ENCODE measurements around the gene SPESP1. TPM values are rescaled to one million over a fixed set of nuclear protein-coding genes. Genes with fewer than 3 reads are reported as not detected.
"Not testable (repeated sequence)": the region's sequence is repeated elsewhere in the genome, so short reads cannot be mapped to it uniquely, and the experiment has no call there.

SPESP1 gene
- polyA plus RNA-seq, 1 of the 3 experiments (the other 2 are of a cell fraction) = not detected

DNA sequence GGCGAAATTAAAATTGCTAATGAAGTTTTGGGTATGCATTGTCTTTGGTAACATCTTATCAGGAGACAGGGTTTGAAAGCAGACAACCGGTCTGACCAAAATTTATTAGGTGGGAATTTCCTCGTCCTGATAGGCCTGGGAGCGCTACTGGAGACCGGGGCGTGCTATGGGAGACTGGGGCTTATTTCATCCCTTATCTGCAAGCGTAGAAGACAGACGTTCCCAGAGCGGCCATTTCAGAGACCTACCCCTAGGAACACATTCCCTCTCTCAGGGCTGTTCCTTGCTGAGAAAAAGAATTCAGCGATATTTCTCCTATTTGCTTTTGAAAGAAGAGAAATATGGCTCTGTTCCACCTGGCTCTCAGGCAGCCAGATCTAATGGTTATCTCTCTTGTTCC, 47.1 kb downstream of the SPESP1 start:
- H3K36me3 ChIP-seq (replicated peaks in 1 of 2; ENCODE audit: control insufficient read depth in 1 of 2, insufficient read depth in 2 of 2, low read length in 1 of 2); H3K27me3 ChIP-seq (ENCODE audit: insufficient read depth); H3K4me3 ChIP-seq (ENCODE audit: low read depth in 2 of 2, low read length in 1 of 2); DNase-seq; H4K20me1 ChIP-seq (ENCODE audit: insufficient read depth); H3K27ac ChIP-seq (ENCODE audit: low read depth in 2 of 2, low read length in 1 of 2); H3K4me1 ChIP-seq (ENCODE audit: control insufficient read depth in 1 of 2, insufficient read depth in 2 of 2, low read depth in 1 of 2, low read length in 1 of 2); H3F3A ChIP-seq (replicated peaks; ENCODE audit: insufficient read depth); H3K4me2 ChIP-seq; H3K9me2 ChIP-seq; POLR2A ChIA-PET; H3K9ac ChIP-seq; H3K79me2 ChIP-seq (ENCODE audit: insufficient read depth); H3K9me3 ChIP-seq; H2AFZ ChIP-seq (ENCODE audit: low read depth): not testable (repeated sequence)
- WGBS (ENCODE audit: low lambda C conversion rate) = 50% methylated on average over 10 of the region's 10 CpGs
- CTCF ChIA-PET = interaction anchor here (0.6 kb wide), 1 partner anchor 1447 kb away, joined by 3 read pairs; no protein-coding TSS in a partner anchor

DNA sequence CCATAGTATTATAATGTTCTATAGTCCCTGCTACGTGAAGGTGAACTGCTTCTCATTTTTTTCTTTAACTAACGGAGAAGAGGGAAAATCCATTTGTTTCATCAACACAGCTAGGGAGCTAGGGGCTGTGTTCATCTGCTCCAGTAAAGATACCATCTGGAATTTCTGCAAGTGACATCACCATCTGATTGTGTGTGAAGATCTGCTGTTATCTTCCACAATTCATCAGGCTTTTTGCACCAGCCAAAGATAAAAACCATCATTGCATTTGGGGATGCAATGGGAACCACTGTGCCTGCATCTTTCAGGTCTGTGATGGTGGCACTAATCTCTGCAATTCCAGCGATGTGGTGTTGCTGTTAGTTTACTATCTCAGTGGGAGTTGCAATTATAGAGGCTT, 48.7 kb downstream of the SPESP1 start:
- Histone ChIP-seq H3K27me3 (ENCODE audit: insufficient read depth) (no peaks in the 10 kb centered on the region), H3K9me3 (no peaks in the 10 kb centered on the region), H3K4me3 (ENCODE audit: low read depth in 2 of 2, low read length in 1 of 2) (no peak overlapping the region), H2AFZ (ENCODE audit: low read depth) (no peak overlapping the region), H3K4me2 (no peak overlapping the region), H3K36me3 (replicated peaks in 1 of 2; ENCODE audit: control insufficient read depth in 1 of 2, insufficient read depth in 2 of 2, low read length in 1 of 2) (no peaks in the 10 kb centered on the region), H3F3A (replicated peaks; ENCODE audit: insufficient read depth) (no peaks in the 10 kb centered on the region), H3K4me1 (ENCODE audit: control insufficient read depth in 1 of 2, insufficient read depth in 2 of 2, low read depth in 1 of 2, low read length in 1 of 2) (no peaks in the 10 kb centered on the region; a peak in 1 of 4 replicates), H4K20me1 (ENCODE audit: insufficient read depth) (no peaks in the 10 kb centered on the region), H3K9ac (no peak overlapping the region), H3K79me2 (ENCODE audit: insufficient read depth) (no peaks in the 10 kb centered on the region), H3K27ac (ENCODE audit: low read depth in 2 of 2, low read length in 1 of 2) (no peak overlapping the region), H3K9me2 (no peaks in the 10 kb centered on the region)
- CTCF ChIA-PET = interaction anchor here (0.7 kb wide), 1 partner anchor 278 kb away, joined by 3 read pairs; no protein-coding TSS in a partner anchor
- no peak for DNase-seq
- WGBS (ENCODE audit: low lambda C conversion rate) = 0% methylated on average over 3 of the region's 3 CpGs
- TF ChIP-seq JUND (IDR thresholded peaks at IDR 0.05) = no peak
- TF ChIP-seq RXRA (IDR thresholded peaks at IDR 0.05; ENCODE audit: borderline replicate concordance, low read depth) = no peak
- no peak for TF ChIP-seq YY1 (IDR thresholded peaks at IDR 0.05; ENCODE audit: low read depth)
- no peak for TF ChIP-seq ELF1 (IDR thresholded peaks at IDR 0.05)
- no peak for TF ChIP-seq SIN3A (IDR thresholded peaks at IDR 0.05; ENCODE audit: borderline replicate concordance, low read depth, low read length)
- no peak for TF ChIP-seq FOSL2 (IDR thresholded peaks at IDR 0.05; ENCODE audit: borderline replicate concordance, low read depth)
- TF ChIP-seq, protein P1, sequence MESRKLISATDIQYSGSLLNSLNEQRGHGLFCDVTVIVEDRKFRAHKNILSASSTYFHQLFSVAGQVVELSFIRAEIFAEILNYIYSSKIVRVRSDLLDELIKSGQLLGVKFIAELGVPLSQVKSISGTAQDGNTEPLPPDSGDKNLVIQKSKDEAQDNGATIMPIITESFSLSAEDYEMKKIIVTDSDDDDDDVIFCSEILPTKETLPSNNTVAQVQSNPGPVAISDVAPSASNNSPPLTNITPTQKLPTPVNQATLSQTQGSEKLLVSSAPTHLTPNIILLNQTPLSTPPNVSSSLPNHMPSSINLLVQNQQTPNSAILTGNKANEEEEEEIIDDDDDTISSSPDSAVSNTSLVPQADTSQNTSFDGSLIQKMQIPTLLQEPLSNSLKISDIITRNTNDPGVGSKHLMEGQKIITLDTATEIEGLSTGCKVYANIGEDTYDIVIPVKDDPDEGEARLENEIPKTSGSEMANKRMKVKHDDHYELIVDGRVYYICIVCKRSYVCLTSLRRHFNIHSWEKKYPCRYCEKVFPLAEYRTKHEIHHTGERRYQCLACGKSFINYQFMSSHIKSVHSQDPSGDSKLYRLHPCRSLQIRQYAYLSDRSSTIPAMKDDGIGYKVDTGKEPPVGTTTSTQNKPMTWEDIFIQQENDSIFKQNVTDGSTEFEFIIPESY (IDR thresholded peaks at IDR 0.05; ENCODE audit: borderline replicate concordance, low read depth) = no peak
- TF ChIP-seq NFIC (IDR thresholded peaks at IDR 0.05; ENCODE audit: borderline replicate concordance) = no peak
- TF ChIP-seq, protein P2, sequence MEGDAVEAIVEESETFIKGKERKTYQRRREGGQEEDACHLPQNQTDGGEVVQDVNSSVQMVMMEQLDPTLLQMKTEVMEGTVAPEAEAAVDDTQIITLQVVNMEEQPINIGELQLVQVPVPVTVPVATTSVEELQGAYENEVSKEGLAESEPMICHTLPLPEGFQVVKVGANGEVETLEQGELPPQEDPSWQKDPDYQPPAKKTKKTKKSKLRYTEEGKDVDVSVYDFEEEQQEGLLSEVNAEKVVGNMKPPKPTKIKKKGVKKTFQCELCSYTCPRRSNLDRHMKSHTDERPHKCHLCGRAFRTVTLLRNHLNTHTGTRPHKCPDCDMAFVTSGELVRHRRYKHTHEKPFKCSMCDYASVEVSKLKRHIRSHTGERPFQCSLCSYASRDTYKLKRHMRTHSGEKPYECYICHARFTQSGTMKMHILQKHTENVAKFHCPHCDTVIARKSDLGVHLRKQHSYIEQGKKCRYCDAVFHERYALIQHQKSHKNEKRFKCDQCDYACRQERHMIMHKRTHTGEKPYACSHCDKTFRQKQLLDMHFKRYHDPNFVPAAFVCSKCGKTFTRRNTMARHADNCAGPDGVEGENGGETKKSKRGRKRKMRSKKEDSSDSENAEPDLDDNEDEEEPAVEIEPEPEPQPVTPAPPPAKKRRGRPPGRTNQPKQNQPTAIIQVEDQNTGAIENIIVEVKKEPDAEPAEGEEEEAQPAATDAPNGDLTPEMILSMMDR (IDR thresholded peaks at IDR 0.05) = no peak
- TF ChIP-seq TEAD4 (IDR thresholded peaks at IDR 0.05; ENCODE audit: borderline replicate concordance, insufficient read depth) = no peak
- no peak for TF ChIP-seq CHD2 (IDR thresholded peaks at IDR 0.05; ENCODE audit: low read length, partially characterized antibody)
- POLR2A ChIA-PET = interaction anchor here (0.7 kb wide), 1 partner anchor 72 kb away, joined by 3 read pairs; no protein-coding TSS in a partner anchor
